SK-N-SH (cell line): Measurements from ENCODE around the gene PGLYRP4. TPM values are rescaled to one million over a fixed set of nuclear protein-coding genes. Genes with fewer than 3 reads are reported as not detected.

Experiments used
- CTCF ChIA-PET: fragments of 300-600, 350-600 bp; formaldehyde crosslinking; extraction: SDS; loops from one replicate; lab custom pipeline; 2021; lab: Yijun Ruan, JAX
- POLR2A ChIA-PET: fragments of 350-600 bp; sonication (Branson Sonifier 250); formaldehyde crosslinking; extraction: SDS; loops from one replicate; lab custom pipeline; 2020; ENCODE audit warnings: antibody characterized with exemption, inconsistent platforms; lab: Yijun Ruan, JAX
- DNase-seq: peaks from one replicate; pipeline ENCODE4 v3.0.0; 2012
- H2AFZ ChIP-seq: fragments of 200-600 bp; sonication (generic); 2 replicates; pipeline ENCODE4 v1.8.1; 2016; ENCODE audit warnings: antibody characterized with exemption, mild to moderate bottlenecking, low read depth
- H3F3A ChIP-seq: fragments of 200-600 bp; sonication (generic); replicated peaks from 2 replicates; pipeline ENCODE3; 2016; ENCODE audit warnings: antibody characterized with exemption, mild to moderate bottlenecking; ENCODE audit not compliant: insufficient read depth
- H3K27ac ChIP-seq, 2 experiments: fragments of 200-500 bp in 1 of 2; fragments of 200-600 bp in 1 of 2; sonication (Bioruptor generic) in 1 of 2; sonication (generic), shearing (Covaris generic) in 1 of 2; 2 replicates each; pipeline versions ENCODE4 v1.5.1 to v1.6.1; 2014 to 2016; ENCODE audit warnings: low read depth in 2 of 2, inconsistent platforms in 1 of 2, low read length in 1 of 2, mild to moderate bottlenecking in 1 of 2, mixed read lengths in 1 of 2
- H3K27me3 ChIP-seq: fragments of 200-600 bp; sonication (generic), shearing (Covaris generic); 2 replicates; pipeline ENCODE4 v1.6.1; 2016; ENCODE audit warnings: mixed run types; ENCODE audit not compliant: insufficient read depth
- H3K36me3 ChIP-seq, 2 experiments: fragments of 200-500 bp in 1 of 2; fragments of 200-600 bp in 1 of 2; sonication (Bioruptor generic) in 1 of 2; sonication (generic) in 1 of 2; replicated peaks in 1 of 2; 2 replicates each; pipeline versions ENCODE3 to v1.5.1; 2014 to 2016; ENCODE audit warnings: low read length in 1 of 2, mild to moderate bottlenecking in 1 of 2; ENCODE audit not compliant: insufficient read depth in 2 of 2, control insufficient read depth in 1 of 2
- H3K4me1 ChIP-seq, 2 experiments: fragments of 200-500 bp in 1 of 2; fragments of 200-600 bp in 1 of 2; sonication (Bioruptor generic) in 1 of 2; sonication (generic), shearing (Covaris generic) in 1 of 2; 2 replicates each; pipeline versions ENCODE4 v1.5.1 to v1.6.1; 2014 to 2016; ENCODE audit warnings: low read depth in 1 of 2, low read length in 1 of 2, mixed run types in 1 of 2; ENCODE audit not compliant: insufficient read depth in 2 of 2, control insufficient read depth in 1 of 2
- H3K4me2 ChIP-seq: fragments of 200-600 bp; sonication (generic), shearing (Covaris generic); 2 replicates; pipeline ENCODE4 v1.6.1; 2017; ENCODE audit warnings: mixed run types
- H3K4me3 ChIP-seq, 2 experiments: fragments of 200-500 bp in 1 of 2; fragments of 200-600 bp in 1 of 2; sonication (Bioruptor generic) in 1 of 2; sonication (generic), shearing (Covaris generic) in 1 of 2; 2 replicates each; pipeline versions ENCODE4 v1.5.1 to v1.8.1; 2014 to 2016; ENCODE audit warnings: low read depth in 2 of 2, inconsistent platforms in 1 of 2, low read length in 1 of 2, mild to moderate bottlenecking in 1 of 2, mixed read lengths in 1 of 2, moderate library complexity in 1 of 2
- H3K79me2 ChIP-seq: fragments of 200-600 bp; sonication (generic); 2 replicates; pipeline ENCODE4 v1.8.1; 2017; ENCODE audit warnings: mild to moderate bottlenecking; ENCODE audit not compliant: insufficient read depth
- H3K9ac ChIP-seq: fragments of 200-600 bp; sonication (generic); 2 replicates; pipeline ENCODE4 v1.6.1; 2017; ENCODE audit warnings: mixed run types
- H3K9me2 ChIP-seq: fragments of 200-600 bp; sonication (generic); 2 replicates; pipeline ENCODE4 v1.6.1; 2017; ENCODE audit warnings: mixed run types
- H3K9me3 ChIP-seq: fragments of 200-600 bp; sonication (generic); 2 replicates; pipeline ENCODE4 v1.6.1; 2017; ENCODE audit warnings: mixed run types, mild to moderate bottlenecking, moderate library complexity
- H4K20me1 ChIP-seq: fragments of 200-600 bp; sonication (generic); 2 replicates; pipeline ENCODE4 v1.6.1; 2017; ENCODE audit warnings: mild to moderate bottlenecking, mixed run types; ENCODE audit not compliant: insufficient read depth
- CHD2 ChIP-seq: fragments of 150-350 bp; IDR thresholded peaks from 2 replicates; pipeline ENCODE4 v1.6.1; 2018; ENCODE audit warnings: low read length; ENCODE audit not compliant: partially characterized antibody
- ELF1 ChIP-seq: IDR thresholded peaks from 2 replicates; pipeline ENCODE4 v1.4.0; 2012
- EP300 ChIP-seq, 2 experiments: IDR thresholded peaks; 2 replicates each; pipeline versions ENCODE4 v1.4.0 to v1.6.1; 2012; ENCODE audit warnings: borderline replicate concordance in 1 of 2, low read depth in 1 of 2, low read length in 1 of 2
- EZH2phosphoT487 ChIP-seq: fragments of 200-600 bp; sonication (generic); IDR thresholded peaks from 2 replicates; pipeline ENCODE4 v1.6.1; 2017; ENCODE audit warnings: low read depth, mixed run types, mild to moderate bottlenecking, antibody characterized with exemption, moderate library complexity, borderline replicate concordance
- FOSL2 ChIP-seq: IDR thresholded peaks from 2 replicates; pipeline ENCODE4 v1.4.0; 2012; ENCODE audit warnings: low read depth, mild to moderate bottlenecking, moderate library complexity, borderline replicate concordance
- FOXJ3 ChIP-seq: sonication (generic); formaldehyde crosslinking; IDR thresholded peaks from 2 replicates; pipeline ENCODE4 v1.5.1; 2020; ENCODE audit warnings: mild to moderate bottlenecking, missing genetic modification reagents
- FOXM1 ChIP-seq: IDR thresholded peaks from 2 replicates; pipeline ENCODE4 v1.4.0; 2012; ENCODE audit warnings: low read depth, mild to moderate bottlenecking
- GATA2 ChIP-seq: sonication (generic); formaldehyde crosslinking; IDR thresholded peaks from 2 replicates; pipeline ENCODE4 v1.5.0; 2020; ENCODE audit warnings: mild to moderate bottlenecking, missing genetic modification reagents
- JUND ChIP-seq: IDR thresholded peaks from 2 replicates; pipeline ENCODE4 v1.4.0; 2012
- NFIC ChIP-seq: IDR thresholded peaks from 2 replicates; pipeline ENCODE4 v1.4.0; 2012; ENCODE audit warnings: borderline replicate concordance
- NRF1 ChIP-seq: IDR thresholded peaks from 2 replicates; pipeline ENCODE4 v1.6.1; 2012; ENCODE audit warnings: low read depth, mild to moderate bottlenecking, low read length
- PBX3 ChIP-seq: IDR thresholded peaks from 2 replicates; pipeline ENCODE4; 2012
- POLR2AphosphoS5 ChIP-seq: IDR thresholded peaks from 2 replicates; pipeline ENCODE4 v1.6.1; 2012; ENCODE audit warnings: low read depth, low read length
- RCOR1 ChIP-seq: fragments of 150-350 bp; IDR thresholded peaks from 2 replicates; pipeline ENCODE4 v1.6.1; 2017; ENCODE audit warnings: antibody characterized with exemption, low read length
- RFX5 ChIP-seq: IDR thresholded peaks from 2 replicates; pipeline ENCODE4 v1.6.1; 2012; ENCODE audit warnings: mild to moderate bottlenecking, improper control_type of control experiment, low read length
- RXRA ChIP-seq: IDR thresholded peaks from 2 replicates; pipeline ENCODE4 v1.4.0; 2012; ENCODE audit warnings: low read depth, mild to moderate bottlenecking, borderline replicate concordance
- SIN3A ChIP-seq: IDR thresholded peaks from 2 replicates; pipeline ENCODE4 v1.6.1; 2012; ENCODE audit warnings: low read depth, mild to moderate bottlenecking, low read length, moderate library complexity, borderline replicate concordance
- SMC3 ChIP-seq: IDR thresholded peaks from 2 replicates; pipeline ENCODE4 v1.6.1; 2012; ENCODE audit warnings: low read depth, low read length, improper control_type of control experiment
- TAF1 ChIP-seq: IDR thresholded peaks from 2 replicates; pipeline ENCODE4 v1.6.1; 2012; ENCODE audit warnings: low read depth, mild to moderate bottlenecking, low read length, moderate library complexity, borderline replicate concordance
- TCF12 ChIP-seq: IDR thresholded peaks from 2 replicates; pipeline ENCODE4 v1.4.0; 2012
- USF2 ChIP-seq: fragments of 150-350 bp; IDR thresholded peaks from 2 replicates; pipeline ENCODE4 v1.6.1; 2017; ENCODE audit warnings: antibody characterized with exemption, low read length, low read depth, borderline replicate concordance
- YY1 ChIP-seq: IDR thresholded peaks from 2 replicates; pipeline ENCODE4 v1.4.0; 2012; ENCODE audit warnings: low read depth, mild to moderate bottlenecking
- WGBS: methylation state at CpG from one replicate; pipeline ENCODE4 v1.1.6; 2017; ENCODE audit warnings: low lambda C conversion rate; 5-methylcytosine and 5-hydroxymethylcytosine counted together
- polyA plus RNA-seq, 3 experiments: library from polyadenylated mRNA; depleted of rRNA; stranded (reverse); fragments of >200 nt; gene quantifications; 2 replicates each; pipeline ENCODE4 v1.2.3, GENCODE V29; 2012

Gene PGLYRP4
- polyA plus RNA-seq, 1 of the 3 experiments (the other 2 are of a cell fraction) = not detected

- Histone ChIP-seq H3K9me2 (no peaks in the 10 kb centered on the region), H3K79me2 (no peaks in the 10 kb centered on the region), H3F3A (no peaks in the 10 kb centered on the region), H3K27me3 (peaks cover 19% of the 10 kb centered on the region; the same call in 1 of the 2 replicates), H3K9ac (no peak overlapping the region), H4K20me1 (no peaks in the 10 kb centered on the region), H3K4me2 (no peak overlapping the region), H3K27ac (no peak overlapping the region), H2AFZ (no peak overlapping the region), H3K9me3 (no peaks in the 10 kb centered on the region), H3K36me3 (no peaks in the 10 kb centered on the region), H3K4me1 (no peaks in the 10 kb centered on the region), H3K4me3 (no peak overlapping the region)
- 23% methylated on average over 3 of the region's 3 CpGs for WGBS
- DNase-seq = no peak
- ChIA-PET POLR2A (no interaction called here), CTCF (no interaction called here)
- TF ChIP-seq RFX5 (no peak), TAF1 (no peak), YY1 (no peak), JUND (no peak), FOSL2 (no peak)
Observed at GRCh38 chr1:153370146-153370545, 21.5 kb upstream of the PGLYRP4 start.

GRCh38 chr1:153368495-153368894 lies 19.9 kb upstream of the PGLYRP4 start:
- no peaks in the 10 kb centered on the region for H3K79me2 ChIP-seq

GRCh38 chr1:153367090-153367489 lies 18.4 kb upstream of the PGLYRP4 start:
- H3F3A ChIP-seq = no peaks in the 10 kb centered on the region
- no peaks in the 10 kb centered on the region for H3K79me2 ChIP-seq
- H3K27ac ChIP-seq = no peak overlapping the region
- H3K27me3 ChIP-seq = peaks cover 31% of the 10 kb centered on the region; the same call in 1 of the 2 replicates
- ChIA-PET CTCF (interaction anchor here (1.9 kb wide), 1 partner anchor 12 kb away, joined by 5 read pairs; no protein-coding TSS in a partner anchor), POLR2A (no interaction called here)
- WGBS = 2% methylated on average over 2 of the region's 2 CpGs
- no peaks in the 10 kb centered on the region for H4K20me1 ChIP-seq
- H3K9me2 ChIP-seq = no peaks in the 10 kb centered on the region
- H2AFZ ChIP-seq = no peak overlapping the region
- H3K9me3 ChIP-seq = no peaks in the 10 kb centered on the region
- no peaks in the 10 kb centered on the region for H3K36me3 ChIP-seq
- no peak overlapping the region for H3K4me2 ChIP-seq
- no peak overlapping the region for H3K9ac ChIP-seq
- H3K4me3 ChIP-seq = no peak overlapping the region
- no peaks in the 10 kb centered on the region for H3K4me1 ChIP-seq
- DNase-seq = no peak
- no peak for TF ChIP-seq EP300 (IDR thresholded peaks at IDR 0.05; ENCODE audit: borderline replicate concordance in 1 of 2, low read depth in 1 of 2, low read length in 1 of 2)
- no peak for TF ChIP-seq FOXJ3 (CRISPR knock-in tag)
- no peak for TF ChIP-seq JUND
- no peak for TF ChIP-seq SMC3
- no peak for TF ChIP-seq RXRA
- no peak for TF ChIP-seq SIN3A
- no peak for TF ChIP-seq CHD2
- TF ChIP-seq RCOR1 = no peak
- no peak for TF ChIP-seq FOXM1
- TF ChIP-seq ELF1 = no peak
- no peak for TF ChIP-seq NFIC
- no peak for TF ChIP-seq NRF1
- no peak for TF ChIP-seq RFX5
- no peak for TF ChIP-seq YY1
- TF ChIP-seq PBX3 = no peak
- no peak for TF ChIP-seq GATA2 (CRISPR knock-in tag)
- no peak for TF ChIP-seq TCF12
- TF ChIP-seq POLR2AphosphoS5 = no peak

More at GRCh38 chr1:153368495-153368894, 19.9 kb upstream of the PGLYRP4 start:
- POLR2A ChIA-PET = no interaction called here
- Histone ChIP-seq H3K9me3 (no peaks in the 10 kb centered on the region), H3K27ac (no peak overlapping the region), H3K27me3 (peaks cover 31% of the 10 kb centered on the region; the same call in 1 of the 2 replicates), H3K4me2 (no peak overlapping the region), H3K9ac (no peak overlapping the region), H4K20me1 (no peaks in the 10 kb centered on the region), H3K9me2 (no peaks in the 10 kb centered on the region)
- DNase-seq = no peak
- TF ChIP-seq EZH2phosphoT487 (no peak), RCOR1 (no peak), GATA2 (CRISPR knock-in tag) (no peak), RXRA (no peak), CHD2 (no peak), USF2 (no peak), RFX5 (no peak)
- TF ChIP-seq, all 33 proteins: peak for 0
- 0% methylated on average over 2 of the region's 2 CpGs for WGBS
- CTCF ChIA-PET = interaction anchor here (0.7 to 1.5 kb wide), 3 partner anchors 16 to 126 kb away, joined by 3 read pairs; no protein-coding TSS in a partner anchor
- Histone ChIP-seq H3K36me3 (no peaks in the 10 kb centered on the region), H3K4me3 (no peak overlapping the region), H3K4me1 (no peaks in the 10 kb centered on the region), H3F3A (no peaks in the 10 kb centered on the region), H2AFZ (no peak overlapping the region)
